Endodermal cell (in vitro differentiated cells): ENCODE measurements around the gene INPP4B. TPM values are rescaled to one million over a fixed set of nuclear protein-coding genes. Genes with fewer than 3 reads are reported as not detected.

Source experiments
- DNase-seq: peaks from one replicate; pipeline ENCODE4 v3.0.0-alpha.2; 2017
- H3K27ac ChIP-seq: 2 replicates; pipeline ENCODE4 v1.5.1; 2013; ENCODE audit warnings: mild to moderate bottlenecking, low read depth, low read length, moderate library complexity
- H3K27me3 ChIP-seq: 2 replicates; pipeline ENCODE4 v1.6.1; 2013; ENCODE audit warnings: mild to moderate bottlenecking, low read length, moderate library complexity; ENCODE audit not compliant: insufficient read depth, control insufficient read depth, poor library complexity, severe bottlenecking
- H3K36me3 ChIP-seq: 2 replicates; pipeline ENCODE4 v1.7.0; 2013; ENCODE audit warnings: mild to moderate bottlenecking, low read length, moderate library complexity; ENCODE audit not compliant: control insufficient read depth, insufficient read depth
- H3K4me1 ChIP-seq: one replicate; pipeline ENCODE4 v1.7.0; 2013; ENCODE audit warnings: low read length; ENCODE audit not compliant: control insufficient read depth, insufficient read depth
- H3K4me3 ChIP-seq: 2 replicates; pipeline ENCODE4 v1.5.1; 2013; ENCODE audit warnings: mild to moderate bottlenecking, low read length, moderate library complexity
- H3K9ac ChIP-seq: 2 replicates; pipeline ENCODE4 v1.6.1; 2013; ENCODE audit warnings: mild to moderate bottlenecking, low read length, moderate library complexity; ENCODE audit not compliant: poor library complexity, severe bottlenecking; ENCODE audit errors: extremely low read depth
- H3K9me3 ChIP-seq: 2 replicates; pipeline ENCODE4 v1.6.1; 2013; ENCODE audit warnings: mild to moderate bottlenecking, low read length, moderate library complexity; ENCODE audit not compliant: control insufficient read depth
- H3K27ac Mint-ChIP-seq: 2 replicates; pipeline ENCODE4 v1.8.0; 2020; ENCODE audit warnings: mixed read lengths
- H3K27me3 Mint-ChIP-seq: 2 replicates; pipeline ENCODE4 v1.8.0; 2021; ENCODE audit warnings: mild to moderate bottlenecking, mixed read lengths; ENCODE audit not compliant: insufficient read depth
- H3K36me3 Mint-ChIP-seq: 2 replicates; pipeline ENCODE4 v1.8.0; 2020; ENCODE audit warnings: low read depth, mixed read lengths
- H3K4me1 Mint-ChIP-seq: 2 replicates; pipeline ENCODE4 v1.8.0; 2020; ENCODE audit warnings: mixed read lengths
- H3K4me3 Mint-ChIP-seq: 2 replicates; pipeline ENCODE4 v1.8.0; 2020; ENCODE audit warnings: mild to moderate bottlenecking, moderate library complexity, mixed read lengths
- H3K9me3 Mint-ChIP-seq: 2 replicates; pipeline ENCODE4 v1.8.0; 2020; ENCODE audit warnings: mild to moderate bottlenecking, mixed read lengths
- CTCF ChIP-seq: fragments of 200-600 bp; sonication (generic); conservative IDR thresholded peaks from 2 replicates; pipeline ENCODE4 v1.5.0; 2021; ENCODE audit warnings: antibody characterized with exemption, mild to moderate bottlenecking
- WGBS, 2 experiments: methylation state at CpG; one replicate each; pipeline versions ENCODE4 v1.1.5 to v1.1.7; 2013; ENCODE audit warnings: missing lambda C conversion rate in 2 of 2, mixed read lengths in 1 of 2; ENCODE audit not compliant: insufficient coverage in 1 of 2, insufficient read length in 1 of 2; 5-methylcytosine and 5-hydroxymethylcytosine counted together
- total RNA-seq, 2 donors: library from RNA; stranded (reverse); fragmentation: NEBNext Ultra II Directional in 1 of 2; extraction: Animal tissue kit (Norgen Biotek cat#: 25700) in 1 of 2; gene quantifications; 2 replicates in 1 of 2; 3 replicates in 1 of 2; pipeline ENCODE4 v1.2.1, GENCODE V29; 2021

Gene INPP4B
- total RNA-seq, 2 donors from 2014 or later = 0.64 to 0.66 TPM

DNA sequence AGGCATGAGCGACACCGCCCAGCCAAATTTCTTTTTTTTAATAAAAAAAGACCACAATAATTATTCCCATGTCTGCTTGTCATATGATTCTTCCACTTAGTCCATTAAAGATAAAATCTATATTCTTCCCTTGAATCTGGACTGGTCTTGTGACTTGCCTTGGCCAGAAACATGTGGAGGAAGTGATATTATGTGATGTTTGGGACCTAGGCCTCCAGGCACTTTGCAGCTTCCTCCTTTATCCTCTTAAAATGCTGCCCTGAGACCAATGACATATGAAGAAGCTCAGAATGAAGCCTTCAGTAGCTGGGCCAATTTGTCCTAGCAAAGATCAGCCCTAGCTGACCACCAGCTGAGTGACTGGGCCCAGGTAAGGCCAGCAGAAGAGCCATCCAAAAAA, 250.0 kb downstream of the INPP4B start:
- no peaks in the 10 kb centered on the region for H3K36me3 Mint-ChIP-seq
- no peak overlapping the region for H3K4me3 ChIP-seq
- no peak overlapping the region for H3K27ac ChIP-seq
- DNase-seq = no peak
- no peak overlapping the region for H3K27ac Mint-ChIP-seq
- H3K4me1 ChIP-seq = no peaks in the 10 kb centered on the region
- H3K36me3 ChIP-seq = no peaks in the 10 kb centered on the region
- TF ChIP-seq CTCF = no peak
- H3K4me1 Mint-ChIP-seq = no peaks in the 10 kb centered on the region
- H3K4me3 Mint-ChIP-seq = no peak overlapping the region
- no peaks in the 10 kb centered on the region for H3K27me3 ChIP-seq
- H3K9ac ChIP-seq = no peak overlapping the region
- H3K9me3 ChIP-seq = no peaks in the 10 kb centered on the region
- WGBS, 2 experiments = 98 to 100% methylated on average over 2 of the region's 2 CpGs
- peaks cover 3% of the 10 kb centered on the region for H3K27me3 Mint-ChIP-seq
- H3K9me3 Mint-ChIP-seq = no peaks in the 10 kb centered on the region

GRCh38 chr4:142595222-142595871, 250.8 kb downstream of the INPP4B start:
- Mint-ChIP-seq H3K36me3 (no peaks in the 10 kb centered on the region), H3K4me1 (no peaks in the 10 kb centered on the region), H3K27ac (no peak overlapping the region), H3K4me3 (no peak overlapping the region), H3K27me3 (peaks cover 3% of the 10 kb centered on the region), H3K9me3 (no peaks in the 10 kb centered on the region)
- Histone ChIP-seq H3K9ac (no peak overlapping the region), H3K27me3 (no peaks in the 10 kb centered on the region), H3K4me1 (no peaks in the 10 kb centered on the region), H3K36me3 (no peaks in the 10 kb centered on the region), H3K4me3 (no peak overlapping the region), H3K27ac (no peak overlapping the region), H3K9me3 (no peaks in the 10 kb centered on the region)
- no peak for DNase-seq
- no peak for TF ChIP-seq CTCF

GRCh38 chr4:142585411-142585810, 260.7 kb downstream of the INPP4B start:
- Mint-ChIP-seq H3K9me3 (no peaks in the 10 kb centered on the region), H3K4me1 (no peaks in the 10 kb centered on the region), H3K27ac (no peak overlapping the region), H3K4me3 (no peak overlapping the region), H3K36me3 (no peaks in the 10 kb centered on the region), H3K27me3 (no peaks in the 10 kb centered on the region)
- H3K27me3 ChIP-seq = no peaks in the 10 kb centered on the region
- TF ChIP-seq CTCF = no peak
- no peak overlapping the region for H3K4me3 ChIP-seq
- WGBS, 2 experiments = 84 to 100% methylated on average over 1 of the region's 1 CpG
- H3K27ac ChIP-seq = no peak overlapping the region
- H3K36me3 ChIP-seq = no peaks in the 10 kb centered on the region
- DNase-seq = no peak
- no peaks in the 10 kb centered on the region for H3K4me1 ChIP-seq
- H3K9ac ChIP-seq = no peak overlapping the region
- H3K9me3 ChIP-seq = no peaks in the 10 kb centered on the region
